Karpas-422 (cell line): ENCODE data around the gene ARF3. TPM values are rescaled to one million over a fixed set of nuclear protein-coding genes. Genes with fewer than 3 reads are reported as not detected.

Experiments
- DNase-seq: peaks from one replicate; pipeline ENCODE4 v3.0.0-alpha.2; 2015
- H2AFZ ChIP-seq: fragments of 200-600 bp; sonication (generic); 2 replicates; pipeline ENCODE4 v1.6.1; 2014; ENCODE audit warnings: antibody characterized with exemption, low read length, mixed read lengths
- H3K27ac ChIP-seq: fragments of 200-600 bp; sonication (generic); 2 replicates; pipeline ENCODE4 v1.5.1; 2014; ENCODE audit warnings: mild to moderate bottlenecking, low read length, moderate library complexity
- H3K27me3 ChIP-seq: fragments of 200-600 bp; sonication (generic); 2 replicates; pipeline ENCODE4 v1.6.1; 2014; ENCODE audit warnings: low read length, mixed read lengths
- H3K36me3 ChIP-seq: fragments of 200-600 bp; sonication (generic); 2 replicates; pipeline ENCODE4 v1.6.1; 2014; ENCODE audit warnings: low read length, mixed read lengths; ENCODE audit not compliant: insufficient read depth
- H3K4me1 ChIP-seq: fragments of 200-600 bp; sonication (generic); 2 replicates; pipeline ENCODE4 v1.6.1; 2014; ENCODE audit warnings: mild to moderate bottlenecking, low read length, mixed read lengths
- H3K4me2 ChIP-seq: fragments of 200-600 bp; sonication (generic); 2 replicates; pipeline ENCODE4 v1.6.1; 2014; ENCODE audit warnings: low read length, low read depth, mild to moderate bottlenecking; ENCODE audit not compliant: poor library complexity, severe bottlenecking
- H3K4me3 ChIP-seq: fragments of 200-600 bp; sonication (generic); 2 replicates; pipeline ENCODE4 v1.5.1; 2014; ENCODE audit warnings: mild to moderate bottlenecking, antibody characterized with exemption, low read length, mixed read lengths
- H3K79me2 ChIP-seq: fragments of 200-600 bp; sonication (generic); 2 replicates; pipeline ENCODE4 v1.6.1; 2014; ENCODE audit warnings: mild to moderate bottlenecking, low read length, mixed read lengths
- H3K9ac ChIP-seq: fragments of 200-600 bp; sonication (generic); 2 replicates; pipeline ENCODE4 v1.6.0; 2014; ENCODE audit warnings: low read length
- H3K9me2 ChIP-seq: fragments of 200-600 bp; sonication (generic), shearing (Covaris generic); replicated peaks from 2 replicates; pipeline ENCODE4 v1.6.0; 2014; ENCODE audit warnings: mild to moderate bottlenecking, low read length, moderate library complexity; ENCODE audit not compliant: insufficient read depth
- H3K9me3 ChIP-seq: fragments of 300-700, 200-600 bp; sonication (generic); 2 replicates; pipeline ENCODE4 v1.6.1; 2014; ENCODE audit warnings: low read length, mixed read lengths
- H4K20me1 ChIP-seq: fragments of 200-600 bp; sonication (generic); 2 replicates; pipeline ENCODE4 v1.6.1; 2014; ENCODE audit warnings: mild to moderate bottlenecking, antibody characterized with exemption, low read length, low read depth; ENCODE audit not compliant: insufficient read depth
- total RNA-seq: library from RNA; depleted of rRNA; stranded (reverse); fragments of >200 nt; shearing (Covaris generic); gene quantifications from 2 replicates; pipeline ENCODE4 v1.2.3, GENCODE V29; 2014; ENCODE audit warnings: low replicate concordance

ARF3 gene
- total RNA-seq, 1 experiment from 2014 or later: 57.5 TPM

- no peaks in the 10 kb centered on the region for H3K79me2 ChIP-seq
These were observed 28.6 kb upstream of the ARF3 start for GRCh38 chr12:48985901-48986300.

GRCh38 chr12:48985475-48985897 is 28.2 kb upstream of the ARF3 start:
- H3K36me3 ChIP-seq: no peaks in the 10 kb centered on the region
- H3K79me2 ChIP-seq: no peaks in the 10 kb centered on the region
- no peak overlapping the region for H3K4me2 ChIP-seq
- H3K9ac ChIP-seq: no peak overlapping the region
- peaks cover 13% of the 10 kb centered on the region for H3K4me1 ChIP-seq
- H3K27ac ChIP-seq: no peak overlapping the region
- no peaks in the 10 kb centered on the region for H3K9me3 ChIP-seq
- no peak overlapping the region for H3K4me3 ChIP-seq
- no peaks in the 10 kb centered on the region for H3K9me2 ChIP-seq
- H4K20me1 ChIP-seq: no peaks in the 10 kb centered on the region
- no peak for DNase-seq
- no peaks in the 10 kb centered on the region for H3K27me3 ChIP-seq
- no peak overlapping the region for H2AFZ ChIP-seq

More at GRCh38 chr12:48985901-48986300, 28.6 kb upstream of the ARF3 start:
- H3K9me3 ChIP-seq: no peaks in the 10 kb centered on the region
- DNase-seq: no peak
- H3K27ac ChIP-seq: no peak overlapping the region
- H3K4me3 ChIP-seq: no peak overlapping the region
- H4K20me1 ChIP-seq: no peaks in the 10 kb centered on the region
- H3K27me3 ChIP-seq: no peaks in the 10 kb centered on the region
- H3K9me2 ChIP-seq: no peaks in the 10 kb centered on the region
- no peak overlapping the region for H3K4me2 ChIP-seq
- H3K36me3 ChIP-seq: no peaks in the 10 kb centered on the region
- no peak overlapping the region for H2AFZ ChIP-seq
- no peak overlapping the region for H3K9ac ChIP-seq
- peaks cover 13% of the 10 kb centered on the region for H3K4me1 ChIP-seq

- Histone ChIP-seq H3K4me3 (no peak overlapping the region), H3K4me2 (no peak overlapping the region), H3K27me3 (no peaks in the 10 kb centered on the region), H3K4me1 (peaks cover 23% of the 10 kb centered on the region), H3K9me3 (no peaks in the 10 kb centered on the region), H3K9me2 (no peaks in the 10 kb centered on the region), H3K27ac (no peak overlapping the region), H2AFZ (no peak overlapping the region), H3K36me3 (no peaks in the 10 kb centered on the region), H3K79me2 (no peaks in the 10 kb centered on the region), H4K20me1 (no peaks in the 10 kb centered on the region), H3K9ac (no peak overlapping the region)
- DNase-seq: no peak
These were observed 25.3 kb upstream of the ARF3 start for GRCh38 chr12:48982397-48983080.

- Histone ChIP-seq H2AFZ (no peak overlapping the region), H4K20me1 (no peaks in the 10 kb centered on the region), H3K27me3 (no peaks in the 10 kb centered on the region), H3K9me2 (no peaks in the 10 kb centered on the region), H3K79me2 (no peaks in the 10 kb centered on the region), H3K4me1 (peaks cover 23% of the 10 kb centered on the region), H3K9me3 (no peaks in the 10 kb centered on the region), H3K36me3 (no peaks in the 10 kb centered on the region), H3K4me3 (no peak overlapping the region), H3K4me2 (no peak overlapping the region), H3K27ac (no peak overlapping the region), H3K9ac (no peak overlapping the region)
- DNase-seq: no peak
These were observed 24.5 kb upstream of the ARF3 start for GRCh38 chr12:48981757-48982157.

GRCh38 chr12:48980953-48981756 is 23.9 kb upstream of the ARF3 start:
- H3K9ac ChIP-seq: no peak overlapping the region
- no peaks in the 10 kb centered on the region for H3K27me3 ChIP-seq
- no peak overlapping the region for H3K4me2 ChIP-seq

GRCh38 chr12:48980389-48980952 is 23.2 kb upstream of the ARF3 start:
- Histone ChIP-seq H2AFZ (no peak overlapping the region), H3K9ac (no peak overlapping the region)

More at GRCh38 chr12:48980953-48981756, 23.9 kb upstream of the ARF3 start:
- DNase-seq: no peak
- Histone ChIP-seq H2AFZ (no peak overlapping the region), H3K4me1 (peaks cover 23% of the 10 kb centered on the region), H3K4me3 (no peak overlapping the region), H3K79me2 (no peaks in the 10 kb centered on the region), H4K20me1 (no peaks in the 10 kb centered on the region), H3K27ac (no peak overlapping the region), H3K9me3 (no peaks in the 10 kb centered on the region), H3K36me3 (no peaks in the 10 kb centered on the region), H3K9me2 (no peaks in the 10 kb centered on the region)

GRCh38 chr12:48979602-48980388 is 22.5 kb upstream of the ARF3 start:
- Histone ChIP-seq H2AFZ (peak overlapping the region; percentile 24; the same call in 1 of the 2 replicates), H3K4me3 (peak overlapping the region; percentile 47; the same call in 1 of the 2 replicates), H3K4me2 (peak overlapping the region; percentile 57), H3K4me1 (peaks cover 16% of the 10 kb centered on the region), H3K27ac (no peak overlapping the region), H3K9me3 (no peaks in the 10 kb centered on the region), H3K79me2 (no peaks in the 10 kb centered on the region), H4K20me1 (no peaks in the 10 kb centered on the region), H3K9ac (peak overlapping the region; percentile 45), H3K9me2 (no peaks in the 10 kb centered on the region), H3K36me3 (no peaks in the 10 kb centered on the region), H3K27me3 (no peaks in the 10 kb centered on the region)
- DNase-seq: peak; percentile 42

More at GRCh38 chr12:48980389-48980952, 23.2 kb upstream of the ARF3 start:
- Histone ChIP-seq H3K27me3 (no peaks in the 10 kb centered on the region), H3K4me3 (no peak overlapping the region), H3K36me3 (no peaks in the 10 kb centered on the region), H3K9me2 (no peaks in the 10 kb centered on the region), H3K27ac (no peak overlapping the region), H3K9me3 (no peaks in the 10 kb centered on the region), H3K4me1 (peaks cover 18% of the 10 kb centered on the region), H3K79me2 (no peaks in the 10 kb centered on the region), H3K4me2 (no peak overlapping the region), H4K20me1 (no peaks in the 10 kb centered on the region)
- no peak for DNase-seq
